H1 (cell line): ENCODE measurements around the gene C9orf43. TPM values are rescaled to one million over a fixed set of nuclear protein-coding genes. Genes with fewer than 3 reads are reported as not detected.

Experiments
- CTCF ChIA-PET: fragments of 300-600 bp; sonication (Branson Sonifier 250); formaldehyde crosslinking; loops from one replicate; lab custom pipeline; 2021; ENCODE audit not compliant: partially characterized antibody; lab: Charles Lee
- POLR2A ChIA-PET: fragments of 300-600 bp; sonication (Branson Sonifier 250); formaldehyde crosslinking; loops from one replicate; lab custom pipeline; 2021; ENCODE audit warnings: inconsistent platforms; ENCODE audit not compliant: partially characterized antibody; lab: Charles Lee
- DNase-seq, 2 experiments: peaks; one replicate each; pipeline versions ENCODE4 v3.0.0 to v3.0.0-alpha.2; 2010 to 2022; ENCODE audit warnings: low spot score in 2 of 2, low read depth in 1 of 2, mixed read lengths in 1 of 2
- FAIRE-seq: peaks from 2 replicates; lab custom pipeline; 2011; peaks lifted over from hg19 to GRCh38; lab: Jason Lieb, UNC
- H2AFZ ChIP-seq: 2 replicates; pipeline ENCODE4 v1.8.1; 2012; ENCODE audit warnings: low read length, inconsistent platforms
- H2AK5ac ChIP-seq: 2 replicates; pipeline ENCODE4 v1.6.1; 2013; ENCODE audit warnings: low read depth, low read length
- H2BK120ac ChIP-seq: replicated peaks from 2 replicates; pipeline ENCODE3; 2013; ENCODE audit warnings: low read depth, low read length, inconsistent platforms
- H2BK12ac ChIP-seq: 2 replicates; pipeline ENCODE4 v1.6.1; 2013; ENCODE audit warnings: low read depth, low read length
- H2BK15ac ChIP-seq: 2 replicates; pipeline ENCODE4 v1.6.1; 2013; ENCODE audit warnings: low read length
- H2BK20ac ChIP-seq: 2 replicates; pipeline ENCODE4 v1.6.1; 2013; ENCODE audit warnings: low read length
- H2BK5ac ChIP-seq: 2 replicates; pipeline ENCODE4 v1.6.1; 2013; ENCODE audit warnings: low read depth, low read length
- H3K14ac ChIP-seq: 2 replicates; pipeline ENCODE4 v1.6.1; 2013; ENCODE audit warnings: inconsistent platforms; ENCODE audit not compliant: insufficient read length
- H3K18ac ChIP-seq: 2 replicates; pipeline ENCODE4 v1.6.1; 2013; ENCODE audit warnings: low read length; ENCODE audit errors: extremely low read depth
- H3K23ac ChIP-seq: 2 replicates; pipeline ENCODE4 v1.6.1; 2013; ENCODE audit warnings: inconsistent platforms; ENCODE audit not compliant: insufficient read length
- H3K23me2 ChIP-seq: 2 replicates; pipeline ENCODE4 v1.6.1; 2013; ENCODE audit warnings: low read depth, low read length
- H3K27ac ChIP-seq: 2 replicates; pipeline ENCODE4 v1.6.1; 2011; ENCODE audit warnings: low read depth, low read length, inconsistent platforms
- H3K27me3 ChIP-seq, 4 experiments: replicated peaks in 1 of 4; 1 replicate in 1 of 4; 2 replicates in 3 of 4; pipeline versions ENCODE4 v1.6.1 to v1.8.1; 2011 to 2013; ENCODE audit warnings: low read length in 3 of 4, mild to moderate bottlenecking in 3 of 4, inconsistent platforms in 2 of 4, mixed read lengths in 2 of 4, moderate library complexity in 1 of 4; ENCODE audit not compliant: control insufficient read depth in 3 of 4, insufficient read depth in 3 of 4; ENCODE audit errors: extremely low read depth in 1 of 4
- H3K36me3 ChIP-seq, 4 experiments: 2 replicates each; pipeline versions ENCODE4 v1.6.1 to v1.8.1; 2011 to 2013; ENCODE audit warnings: mild to moderate bottlenecking in 4 of 4, low read length in 3 of 4, moderate library complexity in 2 of 4, control low read depth in 1 of 4, inconsistent platforms in 1 of 4; ENCODE audit not compliant: insufficient read depth in 4 of 4, control insufficient read depth in 2 of 4
- H3K4ac ChIP-seq: replicated peaks from 2 replicates; pipeline ENCODE3; 2013; ENCODE audit warnings: low read length, low read depth, mixed read lengths, inconsistent platforms; ENCODE audit not compliant: insufficient read length
- H3K4me1 ChIP-seq, 4 experiments: replicated peaks in 1 of 4; 1 replicate in 1 of 4; 2 replicates in 3 of 4; pipeline versions ENCODE4 v1.6.1 to v1.8.1; 2011 to 2013; ENCODE audit warnings: low read length in 3 of 4, inconsistent platforms in 2 of 4, mixed read lengths in 1 of 4; ENCODE audit not compliant: insufficient read depth in 4 of 4, control insufficient read depth in 3 of 4
- H3K4me2 ChIP-seq, 2 experiments: 2 replicates each; pipeline versions ENCODE4 v1.6.1 to v1.8.1; 2011 to 2013; ENCODE audit warnings: low read depth in 2 of 2, low read length in 2 of 2, control low read depth in 1 of 2, inconsistent platforms in 1 of 2, mild to moderate bottlenecking in 1 of 2; ENCODE audit not compliant: insufficient read depth in 1 of 2
- H3K4me3 ChIP-seq, 4 experiments: fragments of 200-600, 300-600 bp in 1 of 4; sonication (generic), shearing (Covaris generic), sonication (Bioruptor Twin) in 1 of 4; 2 replicates each; pipeline versions ENCODE4 v1.5.1 to v1.8.1; 2011 to 2016; ENCODE audit warnings: low read length in 4 of 4, low read depth in 3 of 4, control low read depth in 2 of 4, inconsistent platforms in 2 of 4, mild to moderate bottlenecking in 2 of 4, mixed read lengths in 1 of 4, moderate library complexity in 1 of 4; ENCODE audit not compliant: insufficient read depth in 2 of 4; ENCODE audit errors: extremely low read depth in 1 of 4
- H3K56ac ChIP-seq: replicated peaks from 2 replicates; pipeline ENCODE3; 2013; ENCODE audit warnings: low read depth, mild to moderate bottlenecking, mixed read lengths, low read length, inconsistent platforms; ENCODE audit not compliant: insufficient read length
- H3K79me1 ChIP-seq: 2 replicates; pipeline ENCODE4 v1.6.1; 2013; ENCODE audit warnings: low read depth, low read length, control low read depth
- H3K79me2 ChIP-seq, 2 experiments: 2 replicates each; pipeline versions ENCODE4 v1.6.1 to v1.8.1; 2012 to 2013; ENCODE audit warnings: low read length in 2 of 2, mild to moderate bottlenecking in 2 of 2, inconsistent platforms in 1 of 2; ENCODE audit not compliant: insufficient read depth in 2 of 2, control insufficient read depth in 1 of 2
- H3K9ac ChIP-seq, 4 experiments: replicated peaks in 1 of 4; 1 replicate in 1 of 4; 2 replicates in 3 of 4; pipeline versions ENCODE4 v1.6.1 to v1.8.1; 2011 to 2013; ENCODE audit warnings: low read depth in 3 of 4, low read length in 3 of 4, control low read depth in 2 of 4, mild to moderate bottlenecking in 2 of 4, moderate library complexity in 2 of 4, inconsistent platforms in 1 of 4; ENCODE audit errors: extremely low read depth in 1 of 4
- H3K9me3 ChIP-seq, 2 experiments: 2 replicates each; pipeline versions ENCODE4 v1.6.1 to v1.8.1; 2012 to 2013; ENCODE audit warnings: mild to moderate bottlenecking in 2 of 2, moderate library complexity in 2 of 2, control low read depth in 1 of 2, inconsistent platforms in 1 of 2, low read depth in 1 of 2, low read length in 1 of 2, mixed read lengths in 1 of 2; ENCODE audit not compliant: insufficient read depth in 2 of 2
- H4K20me1 ChIP-seq, 2 experiments: replicated peaks in 1 of 2; 2 replicates each; pipeline versions ENCODE3 to v1.8.1; 2011 to 2013; ENCODE audit warnings: inconsistent platforms in 2 of 2, low read length in 2 of 2, mild to moderate bottlenecking in 1 of 2; ENCODE audit not compliant: insufficient read depth in 2 of 2, control insufficient read depth in 1 of 2
- H4K5ac ChIP-seq: 2 replicates; pipeline ENCODE4 v1.6.1; 2013; ENCODE audit warnings: low read length, low read depth, mixed read lengths, inconsistent platforms; ENCODE audit not compliant: insufficient read length
- H4K8ac ChIP-seq: 2 replicates; pipeline ENCODE4 v1.8.0; 2013; ENCODE audit warnings: mild to moderate bottlenecking, moderate library complexity, low read length, inconsistent platforms; ENCODE audit not compliant: insufficient read depth; ENCODE audit errors: extremely low read depth
- H4K91ac ChIP-seq: replicated peaks from 2 replicates; pipeline ENCODE3; 2013; ENCODE audit warnings: low read length, mixed read lengths, inconsistent platforms; ENCODE audit not compliant: insufficient read length
- RBBP5 ChIP-seq: IDR thresholded peaks from 2 replicates; pipeline ENCODE4 v1.7.1; 2012; ENCODE audit warnings: low read depth, mild to moderate bottlenecking, inconsistent platforms, low read length, moderate library complexity, borderline replicate concordance
- WGBS, 2 experiments: shearing (Covaris generic) in 1 of 2; methylation state at CpG; one replicate each; pipeline versions ENCODE4 v1.1.6 to v1.1.7; 2013 to 2015; ENCODE audit warnings: low lambda C conversion rate in 2 of 2, mixed read lengths in 2 of 2, inconsistent platforms in 1 of 2, low coverage in 1 of 2, missing lambda C conversion rate in 1 of 2; ENCODE audit not compliant: insufficient replicate concordance in 2 of 2, insufficient coverage in 1 of 2, insufficient read length in 1 of 2; ENCODE audit errors: extremely low coverage in 1 of 2, missing lambda C conversion rate in 1 of 2; 5-methylcytosine and 5-hydroxymethylcytosine counted together
- polyA plus RNA-seq, 7 experiments: library from polyadenylated mRNA; depleted of rRNA in 3 of 7; stranded (reverse) in 5 of 7; unstranded in 2 of 7; fragments of >200 nt in 5 of 7; fragments of 200-250 nt in 2 of 7; gene quantifications; 1 replicate in 5 of 7; 2 replicates in 1 of 7; 4 replicates in 1 of 7; pipeline versions ENCODE4 v1.2.1 to v1.2.3, GENCODE V29; 2011 to 2013; ENCODE audit warnings: missing spikeins in 2 of 7, mixed read lengths in 2 of 7
- total RNA-seq: library from RNA; stranded (reverse); fragmentation: NEBNext Ultra II Directional; extraction: Animal tissue kit (Norgen Biotek cat#: 25700); gene quantifications from 2 replicates; pipeline ENCODE4 v1.2.1, GENCODE V29; 2021

Gene C9orf43
- total and polyA plus RNA-seq, 2 of the 8 experiments (the other 6 are each of a cell fraction or from before 2014, with no cell fraction given): 0.35 to 0.52 TPM

- peaks cover 0 to 9% (median 4%) of the 10 kb centered on the region in 4 experiments; a peak in 5 of 8 replicates for H3K36me3 ChIP-seq
- no peak for TF ChIP-seq RBBP5
Observed at GRCh38 chr9:113393281-113393680, 17.3 kb upstream of the C9orf43 start.

More at GRCh38 chr9:113393281-113393680, 17.3 kb upstream of the C9orf43 start:
- Histone ChIP-seq H3K23ac (no peak overlapping the region), H3K56ac (no peak overlapping the region), H2BK20ac (no peak overlapping the region), H2BK12ac (no peak overlapping the region), H4K20me1 (peaks cover 0 to 2% of the 10 kb centered on the region in 2 experiments), H2AK5ac (no peak overlapping the region), H3K27me3 (no peaks in the 10 kb centered on the region), H3K9me3 (no peaks in the 10 kb centered on the region), H3K4me1 (no peaks in the 10 kb centered on the region), H4K91ac (no peak overlapping the region), H4K8ac (no peak overlapping the region), H2BK15ac (no peak overlapping the region), H3K14ac (no peak overlapping the region), H3K79me1 (no peaks in the 10 kb centered on the region), H3K79me2 (no peaks in the 10 kb centered on the region), H3K9ac (no peak overlapping the region), H2AFZ (no peak overlapping the region), H3K4me3 (no peak overlapping the region), H3K4ac (no peak overlapping the region), H3K27ac (no peak overlapping the region), H2BK120ac (no peak overlapping the region), H3K23me2 (no peaks in the 10 kb centered on the region), H3K4me2 (no peak overlapping the region), H2BK5ac (no peak overlapping the region), H3K18ac (no peak overlapping the region), H4K5ac (no peak overlapping the region)
- WGBS, 2 experiments: 95% methylated on average over 7 of the region's 7 CpGs; no CpG with 5 or more reads in 1 of the 2 experiments
- POLR2A ChIA-PET: no interaction called here
- FAIRE-seq: no peak
- no peak for DNase-seq
- CTCF ChIA-PET: interaction anchor here (1.1 to 1.4 kb wide), 3 partner anchors 12 to 262 kb away, joined by 3 to 4 read pairs (median 3); no protein-coding TSS in a partner anchor
